NCI-H2107 treated with DMSO at 0.1 percent for 48 hours (cell line): ENCODE data around the gene POLG.
"Not testable (repeated sequence)": the region's sequence is repeated elsewhere in the genome, so short reads cannot be mapped to it uniquely, and the experiment has no call there.

Source experiments
- DNase-seq: peaks from one replicate; lab custom pipeline; 2025; ENCODE audit not compliant: unreplicated experiment; lab: John Stamatoyannopoulos, UW

The POLG gene

GRCh38 chr15:89291934-89292438 lies 42.6 kb downstream of the POLG start:
- DNase-seq: no peak

GRCh38 chr15:89283201-89283600 lies 51.4 kb downstream of the POLG start:
- no peak for DNase-seq

- no peak for DNase-seq
Observed at GRCh38 chr15:89282631-89283030, 52.0 kb downstream of the POLG start.

- DNase-seq: no peak
Observed at GRCh38 chr15:89278307-89278706, 56.3 kb downstream of the POLG start.

- not testable (repeated sequence) for DNase-seq
Observed at GRCh38 chr15:89277281-89277680, 57.3 kb downstream of the POLG start.
